GM23248 (cell line): Measurements from ENCODE around the gene ORC2. TPM values are rescaled to one million over a fixed set of nuclear protein-coding genes. Genes with fewer than 3 reads are reported as not detected.
"Not testable (repeated sequence)": the region's sequence is repeated elsewhere in the genome, so short reads cannot be mapped to it uniquely, and the experiment has no call there.

Source experiments
- DNase-seq: peaks from one replicate; pipeline ENCODE4 v3.0.0-alpha.2; 2015
- H2AFZ ChIP-seq: fragments of 200-600 bp; sonication (generic); 2 replicates; pipeline ENCODE4 v1.6.1; 2016; ENCODE audit warnings: antibody characterized with exemption
- H3F3A ChIP-seq: fragments of 200-600 bp; sonication (generic); 2 replicates; pipeline ENCODE4 v1.6.1; 2016; ENCODE audit warnings: mild to moderate bottlenecking, antibody characterized with exemption, mixed run types; ENCODE audit not compliant: insufficient read depth
- H3K27ac ChIP-seq: fragments of 200-600 bp; sonication (generic); 2 replicates; pipeline ENCODE4 v1.5.1; 2016; ENCODE audit warnings: mild to moderate bottlenecking
- H3K27me3 ChIP-seq: fragments of 200-600 bp; sonication (generic); replicated peaks from 2 replicates; pipeline ENCODE4 v1.6.1; 2016; ENCODE audit warnings: mild to moderate bottlenecking; ENCODE audit not compliant: insufficient read depth
- H3K36me3 ChIP-seq: fragments of 200-600 bp; sonication (generic); 2 replicates; pipeline ENCODE4 v1.6.1; 2016; ENCODE audit warnings: low read depth, mild to moderate bottlenecking
- H3K4me1 ChIP-seq: fragments of 200-600 bp; sonication (generic); 2 replicates; pipeline ENCODE4 v1.6.1; 2016; ENCODE audit warnings: mild to moderate bottlenecking; ENCODE audit not compliant: insufficient read depth
- H3K4me2 ChIP-seq: fragments of 200-600 bp; sonication (generic); one replicate; pipeline ENCODE4 v1.6.1; 2016; ENCODE audit warnings: mild to moderate bottlenecking; ENCODE audit not compliant: unreplicated experiment
- H3K4me3 ChIP-seq: fragments of 200-600 bp; sonication (generic); 2 replicates; pipeline ENCODE4 v1.5.1; 2016; ENCODE audit warnings: mild to moderate bottlenecking
- H3K79me2 ChIP-seq: fragments of 200-600 bp; sonication (generic); 2 replicates; pipeline ENCODE4 v1.6.1; 2016; ENCODE audit warnings: mild to moderate bottlenecking; ENCODE audit not compliant: insufficient read depth
- H3K9ac ChIP-seq: fragments of 200-600 bp; sonication (generic); 2 replicates; pipeline ENCODE4 v1.6.1; 2016; ENCODE audit warnings: mild to moderate bottlenecking
- H3K9me2 ChIP-seq: fragments of 200-600 bp; sonication (generic); 2 replicates; pipeline ENCODE4 v1.6.1; 2016; ENCODE audit warnings: mixed run types, mild to moderate bottlenecking, moderate library complexity; ENCODE audit not compliant: insufficient read depth
- H3K9me3 ChIP-seq: fragments of 200-600 bp; sonication (generic); one replicate; pipeline ENCODE4 v1.6.1; 2017; ENCODE audit warnings: low read depth
- H4K20me1 ChIP-seq: fragments of 200-600 bp; sonication (generic); 2 replicates; pipeline ENCODE4 v1.6.0; 2016; ENCODE audit not compliant: insufficient read depth
- EZH2 ChIP-seq: fragments of 200-600 bp; sonication (generic); IDR thresholded peaks from 2 replicates; pipeline ENCODE4 v1.6.1; 2018; ENCODE audit warnings: antibody characterized with exemption, mild to moderate bottlenecking; ENCODE audit not compliant: insufficient read depth, poor library complexity, severe bottlenecking
- EZH2phosphoT487 ChIP-seq: fragments of 200-600 bp; sonication (generic); IDR thresholded peaks from 2 replicates; pipeline ENCODE4 v1.6.1; 2018; ENCODE audit warnings: antibody characterized with exemption, moderate library complexity, mild to moderate bottlenecking, low read depth; ENCODE audit not compliant: insufficient read depth
- WGBS, 2 experiments: methylation state at CpG; one replicate each; pipeline ENCODE4 v1.1.6; 2015 to 2017; ENCODE audit warnings: low lambda C conversion rate in 2 of 2, low coverage in 1 of 2; ENCODE audit errors: missing lambda C conversion rate in 2 of 2; 5-methylcytosine and 5-hydroxymethylcytosine counted together
- in situ Hi-C: fragments of 300-500 bp; cut with MboI; formaldehyde crosslinking; loops from 2 replicates; pipeline ENCODE4 v1.15.0; 2020
- polyA plus RNA-seq: library from polyadenylated mRNA; unstranded; fragments of >200 nt; fragmentation: Nextera tagmentation; extraction: Ambion mirVana; gene quantifications from 2 replicates; pipeline ENCODE4 v1.2.1, GENCODE V29; 2016
- total RNA-seq: library from RNA; depleted of rRNA; stranded (reverse); fragments of >200 nt; shearing (Covaris generic); gene quantifications from 2 replicates; pipeline ENCODE4 v1.2.3, GENCODE V29; 2014

ORC2 gene
- total and polyA plus RNA-seq, 2 experiments from 2014 or later, result 5.4 to 8.8 TPM

- no peak for DNase-seq
- Histone ChIP-seq H3K36me3 (no peaks in the 10 kb centered on the region), H3K9me3 (no peaks in the 10 kb centered on the region), H3K4me1 (peaks cover 32% of the 10 kb centered on the region), H3K4me3 (peak overlapping the region; percentile 97), H3K27ac (no peak overlapping the region), H3K9me2 (no peaks in the 10 kb centered on the region), H2AFZ (peak overlapping the region; percentile 97), H3K4me2 (peak overlapping the region; percentile 86), H3K9ac (peak overlapping the region; percentile 86), H3K79me2 (peaks cover 54% of the 10 kb centered on the region), H4K20me1 (no peaks in the 10 kb centered on the region), H3K27me3 (no peaks in the 10 kb centered on the region), H3F3A (peaks cover 25% of the 10 kb centered on the region)
- 84 to 87% methylated on average over 6 of the region's 6 CpGs for WGBS, 2 experiments
- TF ChIP-seq EZH2, result no peak
- TF ChIP-seq EZH2phosphoT487, result no peak
- in situ Hi-C loops, result no loop called here
Observed at GRCh38 chr2:200964498-200964897, 1.0 kb upstream of the ORC2 start.

- peak overlapping the region; percentile 86 for H3K4me2 ChIP-seq
- H3K36me3 ChIP-seq, in situ Hi-C loops, H3K9me2 ChIP-seq, DNase-seq, H4K20me1 ChIP-seq, H3K9me3 ChIP-seq, H3K27me3 ChIP-seq: not testable (repeated sequence)
- H3K79me2 ChIP-seq, result peaks cover 60% of the 10 kb centered on the region
- H3K27ac ChIP-seq, result peak overlapping the region; percentile 68
- peaks cover 32% of the 10 kb centered on the region for H3K4me1 ChIP-seq
- peak overlapping the region; percentile 97 for H2AFZ ChIP-seq
- H3F3A ChIP-seq, result peaks cover 25% of the 10 kb centered on the region
- WGBS, 2 experiments, result 2% methylated on average over 21 of the region's 21 CpGs
- H3K9ac ChIP-seq, result peak overlapping the region; percentile 86
- H3K4me3 ChIP-seq, result peak overlapping the region; percentile 97
Observed at GRCh38 chr2:200963918-200964252, 425 bp upstream of the ORC2 start.

- Histone ChIP-seq H3K27ac (peak overlapping the region; percentile 68), H4K20me1 (no peaks in the 10 kb centered on the region), H3K36me3 (no peaks in the 10 kb centered on the region), H3K79me2 (peaks cover 62% of the 10 kb centered on the region), H3K4me1 (peaks cover 32% of the 10 kb centered on the region), H3K4me2 (peak overlapping the region; percentile 86), H3F3A (peaks cover 18% of the 10 kb centered on the region), H3K9me2 (no peaks in the 10 kb centered on the region), H3K27me3 (no peaks in the 10 kb centered on the region), H3K9ac (peak overlapping the region; percentile 86), H3K4me3 (peak overlapping the region; percentile 97), H3K9me3 (no peaks in the 10 kb centered on the region), H2AFZ (peak overlapping the region; percentile 97)
- no peak for DNase-seq
- TF ChIP-seq EZH2, result no peak
- TF ChIP-seq EZH2phosphoT487, result no peak
- WGBS, 2 experiments, result 10 to 15% methylated on average over 7 of the region's 7 CpGs
- in situ Hi-C loops, result no loop called here
Observed at GRCh38 chr2:200962811-200963123, 693 bp downstream of the ORC2 start.

DNA sequence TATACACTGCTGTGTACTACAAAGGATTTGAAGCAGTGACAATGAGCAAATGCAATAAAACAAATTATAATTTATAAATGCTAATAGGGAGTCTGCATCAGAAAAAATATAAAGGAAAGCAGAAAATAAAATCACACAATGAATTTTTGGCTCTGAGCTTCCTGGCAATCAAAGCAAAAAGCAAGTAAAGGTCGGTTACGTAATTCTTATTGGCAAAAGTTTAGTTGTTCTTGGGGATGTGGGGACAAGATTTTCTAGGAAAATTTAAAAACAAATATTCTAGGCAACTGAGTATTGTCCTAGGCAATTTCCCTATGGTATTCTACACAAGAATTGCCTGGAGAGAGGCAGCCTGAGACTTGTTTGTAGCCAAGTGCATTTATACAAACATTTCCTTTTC lies 1.8 kb downstream of the ORC2 start:
- 32 to 38% methylated on average over 2 of the region's 2 CpGs for WGBS, 2 experiments
- Histone ChIP-seq H3K4me3 (peak overlapping the region; percentile 97), H3K9me2 (no peaks in the 10 kb centered on the region), H3K36me3 (0 out of 2 replicates have a peak, but pooled peaks cover 7% of the 10 kb centered on the region), H3K27me3 (no peaks in the 10 kb centered on the region), H3K9me3 (no peaks in the 10 kb centered on the region), H4K20me1 (no peaks in the 10 kb centered on the region), H3F3A (peaks cover 8% of the 10 kb centered on the region; the same call in 1 of the 2 replicates), H3K27ac (no peak overlapping the region), H3K4me2 (peak overlapping the region; percentile 86), H2AFZ (no peak overlapping the region), H3K9ac (0 out of 2 replicates have a peak overlapping the region, but pooled peaks have one; percentile 86), H3K79me2 (peaks cover 62% of the 10 kb centered on the region), H3K4me1 (peaks cover 23% of the 10 kb centered on the region)
- no peak for TF ChIP-seq EZH2phosphoT487
- TF ChIP-seq EZH2, result no peak
- DNase-seq, result no peak
- in situ Hi-C loops, result no loop called here

DNA sequence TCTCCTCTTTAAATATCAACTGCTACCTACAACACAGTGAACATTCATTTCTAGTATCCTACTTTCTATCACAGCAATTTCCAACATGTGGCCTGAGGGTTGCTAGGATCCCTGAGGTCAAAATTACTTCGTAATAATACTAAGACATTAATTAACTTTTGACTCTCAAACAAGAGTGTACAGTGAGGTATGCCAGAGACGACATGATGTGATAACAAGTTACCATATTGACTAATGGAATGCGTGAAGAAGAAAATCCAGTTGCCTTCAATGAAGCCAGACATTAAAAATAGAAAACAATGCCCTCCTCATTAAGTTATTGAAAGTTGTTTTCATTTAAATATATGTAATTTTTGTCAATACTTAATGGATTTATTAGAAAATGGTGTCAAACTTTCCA lies 13.1 kb downstream of the ORC2 start:
- H2AFZ ChIP-seq, result no peak overlapping the region
- 83 to 87% methylated on average over 3 of the region's 3 CpGs for WGBS, 2 experiments
- H3F3A ChIP-seq, result peaks cover 20% of the 10 kb centered on the region; the same call in 1 of the 2 replicates
- H4K20me1 ChIP-seq, result no peaks in the 10 kb centered on the region
- TF ChIP-seq EZH2 (no peak), EZH2phosphoT487 (no peak)
- H3K36me3 ChIP-seq, result peaks cover 41% of the 10 kb centered on the region
- no peaks in the 10 kb centered on the region for H3K9me2 ChIP-seq
- H3K9ac ChIP-seq, result no peak overlapping the region
- no peaks in the 10 kb centered on the region for H3K9me3 ChIP-seq
- in situ Hi-C loops, result no loop called here
- H3K79me2 ChIP-seq, result no peaks in the 10 kb centered on the region; the same call in 1 of the 2 replicates
- DNase-seq, result no peak
- no peak overlapping the region for H3K4me2 ChIP-seq
- no peaks in the 10 kb centered on the region for H3K27me3 ChIP-seq
- H3K4me1 ChIP-seq, result peaks cover 5% of the 10 kb centered on the region
- no peak overlapping the region for H3K4me3 ChIP-seq
- no peak overlapping the region for H3K27ac ChIP-seq
